ENCODE results near the gene RABGAP1L.
A peak's percentile ranks its signal among the peaks of the same experiment; 100 is the strongest.
"Not testable (repeated sequence)": the region's sequence is repeated elsewhere in the genome, so short reads cannot be mapped to it uniquely, and the experiment has no call there.

The RABGAP1L gene

GRCh38 chr1:174469052-174469451 is 309.7 kb downstream of the RABGAP1L start:
- no peak for DNase-seq

- DNase-seq = no peak
Measured at GRCh38 chr1:174469687-174470086, 310.4 kb downstream of the RABGAP1L start.

GRCh38 chr1:174479281-174479680 is 320.0 kb downstream of the RABGAP1L start:
- DNase-seq = no peak

GRCh38 chr1:174480324-174480723 is 321.0 kb downstream of the RABGAP1L start:
- DNase-seq = no peak

GRCh38 chr1:174491606-174492005 is 332.3 kb downstream of the RABGAP1L start:
- DNase-seq = no peak

GRCh38 chr1:174497478-174497877 is 338.2 kb downstream of the RABGAP1L start:
- DNase-seq = peak; percentile 49

- not testable (repeated sequence) for DNase-seq
Measured at GRCh38 chr1:174516755-174517154, 357.4 kb downstream of the RABGAP1L start.

GRCh38 chr1:174519844-174520243 is 360.5 kb downstream of the RABGAP1L start:
- peak; percentile 5 for DNase-seq

GRCh38 chr1:174531751-174532150 is 372.4 kb downstream of the RABGAP1L start:
- no peak for DNase-seq

- DNase-seq = no peak
Measured at GRCh38 chr1:174534789-174535188, 375.5 kb downstream of the RABGAP1L start.

GRCh38 chr1:174535207-174535606 is 375.9 kb downstream of the RABGAP1L start:
- no peak for DNase-seq

GRCh38 chr1:174543421-174543820 is 384.1 kb downstream of the RABGAP1L start:
- not testable (repeated sequence) for DNase-seq

GRCh38 chr1:174550296-174550695 is 391.0 kb downstream of the RABGAP1L start:
- no peak for DNase-seq

GRCh38 chr1:174556392-174556791 is 397.1 kb downstream of the RABGAP1L start:
- no peak for DNase-seq

GRCh38 chr1:174568551-174568950 is 409.2 kb downstream of the RABGAP1L start:
- DNase-seq = no peak

- no peak for DNase-seq
Measured at GRCh38 chr1:174569240-174569639, 409.9 kb downstream of the RABGAP1L start.

- no peak for DNase-seq
Measured at GRCh38 chr1:174572771-174573170, 413.5 kb downstream of the RABGAP1L start.

- DNase-seq = not testable (repeated sequence)
Measured at GRCh38 chr1:174576120-174576519, 416.8 kb downstream of the RABGAP1L start.

- DNase-seq = no peak
Measured at GRCh38 chr1:174577681-174578080, 418.4 kb downstream of the RABGAP1L start.

GRCh38 chr1:174580801-174581200 is 421.5 kb downstream of the RABGAP1L start:
- no peak for DNase-seq

GRCh38 chr1:174583316-174583715 is 424.0 kb downstream of the RABGAP1L start:
- no peak for DNase-seq

- DNase-seq = no peak
Measured at GRCh38 chr1:174584071-174584470, 424.8 kb downstream of the RABGAP1L start.

- not testable (repeated sequence) for DNase-seq
Measured at GRCh38 chr1:174588618-174589017, 429.3 kb downstream of the RABGAP1L start.

GRCh38 chr1:174605198-174605597 is 445.9 kb downstream of the RABGAP1L start:
- DNase-seq = no peak

GRCh38 chr1:174606471-174606870 is 447.2 kb downstream of the RABGAP1L start:
- DNase-seq = no peak

- DNase-seq = not testable (repeated sequence)
Measured at GRCh38 chr1:174617905-174618304, 458.6 kb downstream of the RABGAP1L start.
